Aorta (tissue), 5 donors: ENCODE results near the gene ESYT1. TPM values are rescaled to one million over a fixed set of nuclear protein-coding genes. Genes with fewer than 3 reads are reported as not detected.
A peak's percentile ranks its signal among the peaks of the same experiment; 100 is the strongest.
"Not testable (repeated sequence)": the region's sequence is repeated elsewhere in the genome, so short reads cannot be mapped to it uniquely, and the experiment has no call there.

Experiments
- ATAC-seq: fragments of 200-7000 bp; cut with Tn5 transposase; one replicate; pipeline ENCODE4 v1.9.1; 2022; ENCODE audit warnings: moderate library complexity; ENCODE audit not compliant: low FRiP score
- DNase-seq, 2 donors: peaks; one replicate each; pipeline ENCODE4 v3.0.0-alpha.2; 2020
- H3K27ac ChIP-seq, 2 donors: one replicate each; pipeline ENCODE4 v1.5.1; 2013; ENCODE audit warnings: low read length in 2 of 2, mild to moderate bottlenecking in 2 of 2, moderate library complexity in 2 of 2, control low read depth in 1 of 2, inconsistent platforms in 1 of 2, low read depth in 1 of 2
- H3K27me3 ChIP-seq, 2 donors: one replicate each; pipeline ENCODE4 v1.6.1; 2013; ENCODE audit warnings: control low read depth in 1 of 2, low read length in 1 of 2, mild to moderate bottlenecking in 1 of 2, moderate library complexity in 1 of 2; ENCODE audit not compliant: insufficient read depth in 2 of 2, control insufficient read depth in 1 of 2
- H3K36me3 ChIP-seq, 2 donors: one replicate each; pipeline ENCODE4 v1.6.1; 2013; ENCODE audit warnings: control low read depth in 1 of 2, low read length in 1 of 2, mild to moderate bottlenecking in 1 of 2; ENCODE audit not compliant: insufficient read depth in 2 of 2, control insufficient read depth in 1 of 2
- H3K4me1 ChIP-seq, 2 donors: one replicate each; pipeline ENCODE4 v1.6.1; 2013; ENCODE audit warnings: low read length in 2 of 2, control low read depth in 1 of 2, mild to moderate bottlenecking in 1 of 2, moderate library complexity in 1 of 2; ENCODE audit not compliant: insufficient read depth in 2 of 2, control insufficient read depth in 1 of 2
- H3K4me3 ChIP-seq, 2 donors: one replicate each; pipeline ENCODE4 v1.5.1; 2013; ENCODE audit warnings: low read length in 2 of 2, control low read depth in 1 of 2, mild to moderate bottlenecking in 1 of 2
- H3K9me3 ChIP-seq: one replicate; pipeline ENCODE4 v1.6.1; 2013; ENCODE audit warnings: mild to moderate bottlenecking, low read length; ENCODE audit not compliant: control insufficient read depth
- WGBS, 2 donors: extraction: QIAGEN DNeasy Blood & Tissue Kit; methylation state at CpG; one replicate each; pipeline ENCODE4 v1.1.7; 2013; 5-methylcytosine and 5-hydroxymethylcytosine counted together
- intact Hi-C, 2 donors: fragments of 100-400 bp; cut with DNase I; formaldehyde crosslinking; loops; one replicate each; pipeline versions ENCODE4 v1.14.2 to v1.15.0; 2022
- polyA plus RNA-seq, 2 donors: library from polyadenylated mRNA; stranded (reverse); fragments of 200-250 nt; gene quantifications; one replicate each; pipeline ENCODE4 v1.2.3, GENCODE V29; 2013
- total RNA-seq, 2 donors: library from RNA; stranded (reverse); fragmentation: NEBNext Ultra II Directional; extraction: Animal tissue kit (Norgen Biotek cat#: 25700); gene quantifications; one replicate each; pipeline ENCODE4 v1.2.1, GENCODE V29; 2021
- donor health status: healthy with polysubstance abuse.
- donor health status: Bipolar disorder and iron deficiency.
- donor health status: DM: no; HTN: no; CAD: no.
- donor health status: DM: no; HTN: no; CAD: no.
- donor health status: DM: yes; HTN: yes; CAD: no.

ESYT1 gene
- total and polyA plus RNA-seq, 4 donors = 27.0 to 106 (median 78.8) TPM

DNA sequence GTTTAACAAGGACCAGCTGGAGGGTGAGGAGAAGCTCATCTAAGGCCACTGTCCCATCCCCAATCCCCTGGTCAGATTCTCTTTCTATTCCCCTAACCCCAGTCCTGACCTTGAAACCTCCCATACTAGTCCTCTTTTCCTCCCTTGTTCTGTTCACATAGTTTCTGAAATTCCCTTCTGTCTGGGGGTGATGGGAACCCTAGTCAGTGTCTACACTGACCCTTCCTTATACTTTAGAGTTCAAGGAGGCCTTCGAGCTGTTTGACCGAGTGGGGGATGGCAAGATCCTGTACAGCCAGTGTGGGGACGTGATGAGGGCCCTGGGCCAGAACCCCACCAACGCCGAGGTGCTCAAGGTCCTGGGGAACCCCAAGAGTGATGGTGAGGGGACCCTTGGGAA lies 26.8 kb downstream of the ESYT1 start:
- ATAC-seq (no peak), DNase-seq (no peak)
- Histone ChIP-seq H3K4me3 (no peak overlapping the region), H3K9me3 (no peaks in the 10 kb centered on the region), H3K36me3 (peaks cover 0 to 4% of the 10 kb centered on the region in 2 donors), H3K27me3 (no peaks in the 10 kb centered on the region), H3K27ac (no peak overlapping the region), H3K4me1 (no peaks in the 10 kb centered on the region)
- intact Hi-C loops = loop anchor here in 1 of 2 donors (5.0 kb wide), 1 partner anchor 38 kb away; the partner anchor contains the start of genes RPL41 and ZC3H10
- 87 to 88% methylated on average over 5 of the region's 5 CpGs for WGBS, 2 donors

DNA sequence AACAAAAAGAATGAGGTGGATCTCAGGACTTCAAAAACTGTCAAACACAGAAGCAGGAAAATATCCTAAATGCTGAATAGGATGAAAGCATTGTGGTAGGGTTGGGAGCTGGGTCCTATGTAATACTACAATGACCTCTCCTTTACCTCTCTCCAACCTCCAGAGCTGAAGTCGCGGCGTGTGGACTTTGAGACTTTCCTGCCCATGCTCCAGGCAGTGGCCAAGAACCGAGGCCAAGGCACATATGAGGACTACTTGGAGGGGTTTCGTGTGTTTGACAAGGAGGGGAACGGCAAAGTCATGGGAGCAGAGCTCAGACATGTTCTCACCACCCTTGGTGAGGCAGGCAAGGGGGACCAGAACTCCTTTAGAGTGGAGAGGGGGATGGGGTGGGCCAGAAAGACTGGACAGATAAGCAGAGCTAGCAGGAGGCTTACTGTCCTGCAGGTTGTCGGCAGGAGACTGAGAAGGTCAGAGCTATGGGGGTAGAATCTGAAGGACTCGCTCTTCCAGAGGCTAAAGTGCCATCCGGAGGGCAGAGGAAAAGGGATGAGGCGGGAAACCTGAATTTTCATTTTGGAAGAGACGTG lies 27.3 kb downstream of the ESYT1 start:
- intact Hi-C loops = loop anchor here in 1 of 2 donors (5.0 kb wide), 1 partner anchor 38 kb away; the partner anchor contains the start of genes RPL41 and ZC3H10
- H3K4me3 ChIP-seq = no peak overlapping the region
- H3K9me3 ChIP-seq = no peaks in the 10 kb centered on the region
- H3K36me3 ChIP-seq = peaks cover 0 to 8% of the 10 kb centered on the region in 2 donors
- WGBS, 2 donors = 89% methylated on average over 11 of the region's 11 CpGs
- H3K4me1 ChIP-seq = no peaks in the 10 kb centered on the region
- H3K27ac ChIP-seq = no peak overlapping the region
- H3K27me3 ChIP-seq = no peaks in the 10 kb centered on the region
- no peak for DNase-seq
- no peak for ATAC-seq

DNA sequence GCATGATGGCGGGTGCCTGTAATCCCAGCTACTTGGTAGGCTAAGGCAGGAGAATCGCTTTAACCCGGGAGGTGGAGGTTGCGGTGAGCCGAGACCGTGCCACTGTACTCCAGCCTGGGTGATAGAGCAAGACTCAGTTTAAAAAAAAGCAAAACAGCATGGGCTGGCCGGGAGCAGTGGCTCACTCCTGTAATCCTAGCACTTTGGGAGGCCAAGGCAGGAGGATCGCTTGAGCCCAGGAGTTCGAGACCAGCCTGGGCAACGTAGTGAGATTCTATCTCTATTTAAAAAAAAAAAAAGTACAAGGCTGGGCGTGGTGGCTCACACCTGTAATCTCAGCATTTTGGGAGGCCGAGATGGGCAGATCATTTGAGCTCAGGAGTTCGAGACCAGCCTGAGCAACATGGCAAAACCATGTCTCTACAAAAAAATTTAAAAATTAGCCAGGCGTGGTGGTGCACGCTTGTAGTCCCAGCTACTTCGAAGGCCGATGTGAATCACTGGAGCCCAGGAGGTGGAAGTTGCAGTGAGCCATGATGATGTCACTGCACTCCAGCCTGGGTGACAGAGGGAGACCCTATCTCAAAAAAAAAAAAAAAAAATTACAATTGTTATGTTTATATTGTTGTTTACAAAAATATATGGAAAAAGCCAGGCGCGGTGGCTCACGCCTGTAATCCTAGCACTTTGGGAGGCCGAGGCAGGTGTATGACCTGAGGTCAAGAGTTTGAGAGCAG lies 28.6 kb downstream of the ESYT1 start:
- ATAC-seq, H3K4me3 ChIP-seq, H3K4me1 ChIP-seq, H3K27me3 ChIP-seq, H3K9me3 ChIP-seq: not testable (repeated sequence)
- Histone ChIP-seq H3K27ac (peak overlapping the region in 1 of 2 donors; percentile 58), H3K36me3 (peaks cover 0 to 13% of the 10 kb centered on the region in 2 donors)
- DNase-seq = peak in 1 of 2 donors; percentile 36
- WGBS, 2 donors = 94 to 96% methylated on average over 21 of the region's 21 CpGs
- intact Hi-C loops = loop anchor here in 1 of 2 donors (5.0 kb wide), 1 partner anchor 39 kb away; the partner anchor contains the start of genes RPL41 and ZC3H10

DNA sequence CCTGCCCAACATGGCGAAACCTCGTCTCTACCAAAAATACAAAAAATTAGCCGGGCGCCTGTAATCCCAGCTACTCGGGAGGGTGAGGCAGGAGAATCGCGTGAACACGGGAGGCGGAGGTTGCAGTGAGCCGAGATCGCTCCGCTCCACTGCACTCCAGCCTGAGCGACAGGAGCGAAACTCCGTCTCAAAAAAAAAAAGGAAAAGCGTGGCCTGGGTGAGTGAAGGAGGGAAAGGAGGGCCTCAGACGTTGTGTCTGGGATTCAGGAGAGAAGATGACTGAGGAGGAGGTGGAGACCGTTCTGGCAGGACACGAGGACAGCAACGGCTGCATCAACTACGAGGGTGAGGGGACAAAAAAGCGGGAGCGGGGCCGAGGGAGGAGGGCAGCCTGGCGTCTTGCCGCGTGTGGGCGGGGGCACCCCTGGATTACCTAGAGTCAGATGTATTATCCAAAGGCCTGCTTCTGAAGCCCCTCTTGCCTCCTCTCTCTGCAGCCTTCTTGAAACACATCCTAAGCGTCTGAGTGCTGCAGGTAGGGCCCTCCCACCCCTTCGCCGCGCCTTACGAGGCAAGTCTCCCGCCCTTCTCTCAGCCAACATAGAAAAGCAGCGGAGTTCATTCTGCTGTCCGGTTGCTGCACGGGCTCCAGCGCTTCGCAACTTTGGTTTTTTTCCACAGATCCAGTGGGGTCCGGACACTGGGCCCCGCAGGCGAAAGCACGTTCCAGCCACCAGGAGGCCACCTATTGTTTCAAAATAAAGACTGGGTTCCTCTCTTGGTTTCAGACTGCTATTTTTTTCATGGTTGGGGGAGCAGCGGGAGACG lies 29.3 kb downstream of the ESYT1 start:
- peak; percentile 79 for ATAC-seq
- intact Hi-C loops = loop anchor here in 1 of 2 donors (5.0 kb wide), 1 partner anchor 40 kb away; the partner anchor contains the start of genes RPL41 and ZC3H10

DNA sequence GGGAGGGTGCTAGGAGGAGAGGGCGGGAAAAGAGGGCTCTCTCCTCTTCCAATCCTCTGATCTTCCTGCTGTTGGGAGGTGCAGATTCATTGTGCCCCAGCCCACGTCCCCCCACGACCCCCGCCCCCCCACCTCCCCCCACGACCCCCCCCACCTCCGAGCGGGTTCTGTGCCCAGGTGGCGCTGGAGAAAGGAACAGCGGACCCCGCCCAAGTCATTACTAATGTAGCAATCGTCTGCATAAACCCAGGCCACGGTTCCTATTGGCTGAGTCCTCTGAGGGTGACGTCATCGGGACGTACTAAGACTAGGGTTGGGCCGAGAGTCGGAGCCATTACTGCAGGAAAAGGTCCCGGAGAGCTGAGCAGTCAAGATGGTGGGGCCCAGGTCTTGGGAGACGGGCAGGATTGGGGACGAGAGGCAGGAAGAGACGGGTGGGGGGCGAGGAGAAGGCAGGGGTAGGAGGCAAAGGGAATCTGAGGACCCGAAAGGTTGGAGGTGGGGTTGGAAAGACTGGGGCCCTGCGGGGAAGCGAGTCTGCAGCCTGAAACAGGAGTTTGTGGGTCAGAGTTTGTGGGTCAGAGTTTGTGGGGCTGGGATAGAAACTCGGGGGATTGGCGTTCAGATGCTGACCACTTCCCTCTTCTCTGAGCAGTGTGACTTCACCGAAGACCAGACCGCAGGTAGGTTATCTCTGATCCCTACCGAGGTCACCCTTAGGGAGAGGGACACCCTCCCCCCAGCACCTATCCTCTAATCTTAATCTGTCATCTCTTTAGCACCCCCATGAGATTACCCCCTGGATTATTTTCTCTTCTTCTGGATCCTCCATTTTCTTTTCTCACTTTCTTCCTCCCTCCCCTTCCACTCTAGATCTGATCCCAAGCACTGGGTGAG lies 30.2 kb downstream of the ESYT1 start, which contains the start of gene MYL6:
Gene MYL6, plus strand, starts transcription at position 331 of the 897 bp plus-strand sequence. Its CDS starts 43 bp downstream, at position 374.
- Histone ChIP-seq H3K9me3 (no peaks in the 10 kb centered on the region), H3K4me1 (no peaks in the 10 kb centered on the region), H3K27me3 (no peaks in the 10 kb centered on the region), H3K27ac (peak within 1 kb of the TSS; percentile 62 to 82), H3K36me3 (peaks cover 0 to 17% of the 10 kb centered on the region in 2 donors), H3K4me3 (peak within 1 kb of the TSS; percentile 78 to 96)
- intact Hi-C loops = loop anchor here in 1 of 2 donors (5.0 kb wide), 1 partner anchor 41 kb away; the partner anchor contains the start of genes RPL41 and ZC3H10
- peak; percentile 95 to 97 for DNase-seq
- WGBS, 2 donors = 0% methylated on average over 28 to 30 of the region's 30 CpGs
- peak; percentile 95 for ATAC-seq

More for the DNA sequence above, 29.3 kb downstream of the ESYT1 start:
- Histone ChIP-seq H3K27ac (peak overlapping the region in 1 of 2 donors; percentile 58), H3K9me3 (no peaks in the 10 kb centered on the region), H3K36me3 (peaks cover 0 to 17% of the 10 kb centered on the region in 2 donors), H3K4me1 (no peaks in the 10 kb centered on the region), H3K27me3 (no peaks in the 10 kb centered on the region), H3K4me3 (peak overlapping the region; percentile 44 to 78)
- WGBS, 2 donors = 3 to 4% methylated on average over 42 to 45 of the region's 45 CpGs
- DNase-seq = peak; percentile 83 to 90

DNA sequence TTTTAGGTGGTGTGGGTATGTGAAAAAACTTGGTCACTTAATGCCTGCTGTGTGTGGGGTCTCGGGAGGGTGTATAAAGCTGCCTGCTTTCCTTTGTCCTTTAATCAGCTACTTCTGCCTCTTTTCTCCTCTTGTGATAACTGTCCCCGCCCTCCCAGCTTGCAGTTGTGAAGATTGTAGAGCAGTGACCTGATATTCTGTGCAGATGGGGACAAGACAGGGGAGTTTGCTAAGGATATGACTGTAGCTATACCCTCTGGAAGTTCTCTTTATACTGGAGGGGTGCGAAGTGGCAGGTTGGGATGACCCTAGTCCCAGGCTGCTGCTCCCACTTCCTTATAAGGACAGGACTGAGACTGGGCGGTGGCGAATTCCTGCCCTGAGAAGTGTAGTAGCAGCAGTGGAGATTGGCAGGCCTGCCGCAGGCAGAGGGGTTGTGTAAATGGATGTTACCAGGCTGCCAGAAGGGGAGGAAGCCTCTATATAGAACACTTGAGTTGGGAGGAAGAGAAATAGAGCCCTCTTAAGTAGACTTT lies 30.9 kb downstream of the ESYT1 start:
- peak; percentile 88 to 93 for DNase-seq
- peak; percentile 75 for ATAC-seq
- intact Hi-C loops = loop anchor here in 1 of 2 donors (5.0 kb wide), 1 partner anchor 42 kb away; the partner anchor contains the start of genes RPL41 and ZC3H10
- WGBS, 2 donors = 0% methylated on average over 6 of the region's 6 CpGs
- Histone ChIP-seq H3K27ac (peak overlapping the region; percentile 62 to 82), H3K4me1 (no peaks in the 10 kb centered on the region), H3K27me3 (no peaks in the 10 kb centered on the region), H3K4me3 (peak overlapping the region; percentile 76 to 96), H3K36me3 (peaks cover 0 to 17% of the 10 kb centered on the region in 2 donors), H3K9me3 (no peaks in the 10 kb centered on the region)

DNA sequence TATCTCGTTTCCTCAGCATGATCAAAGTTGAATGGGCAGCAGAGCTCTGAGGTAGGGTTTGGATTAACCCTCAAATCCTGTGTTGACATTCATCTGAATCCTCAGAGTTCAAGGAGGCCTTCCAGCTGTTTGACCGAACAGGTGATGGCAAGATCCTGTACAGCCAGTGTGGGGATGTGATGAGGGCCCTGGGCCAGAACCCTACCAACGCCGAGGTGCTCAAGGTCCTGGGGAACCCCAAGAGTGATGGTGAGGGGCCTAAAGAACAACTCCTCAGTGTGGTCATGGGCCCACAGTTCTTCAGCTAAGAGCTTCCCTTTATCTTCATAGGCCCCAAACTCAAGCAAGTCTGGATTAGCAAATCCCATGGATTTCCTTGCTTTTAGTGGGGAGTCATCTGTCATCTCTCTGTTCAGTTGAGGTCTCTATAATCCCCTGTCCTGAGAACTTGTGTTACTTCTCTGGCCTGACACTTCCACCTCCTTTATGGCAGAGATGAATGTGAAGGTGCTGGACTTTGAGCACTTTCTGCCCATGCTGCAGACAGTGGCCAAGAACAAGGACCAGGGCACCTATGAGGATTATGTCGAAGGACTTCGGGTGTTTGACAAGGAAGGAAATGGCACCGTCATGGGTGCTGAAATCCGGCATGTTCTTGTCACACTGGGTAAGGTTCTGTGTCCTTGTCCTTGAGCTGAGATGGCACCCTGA lies 31.6 kb downstream of the ESYT1 start:
- intact Hi-C loops = loop anchor here (2.0 to 5.0 kb wide), 2 partner anchors 29 to 42 kb away; partner anchors contain the start of genes RPL41 (in 1 of the 2), SMARCC2 (in 1 of the 2) and ZC3H10 (in 1 of the 2)
- 1 to 2% methylated on average over 8 of the region's 8 CpGs for WGBS, 2 donors

More for the DNA sequence above, 31.6 kb downstream of the ESYT1 start:
- DNase-seq (peak in 1 of 2 donors; percentile 35), ATAC-seq (no peak)
- no peaks in the 10 kb centered on the region for H3K27me3 ChIP-seq
- H3K4me3 ChIP-seq = peak overlapping the region; percentile 76 to 96
- H3K4me1 ChIP-seq = no peaks in the 10 kb centered on the region
- H3K36me3 ChIP-seq = peaks cover 0 to 19% of the 10 kb centered on the region in 2 donors
- no peaks in the 10 kb centered on the region for H3K9me3 ChIP-seq
- H3K27ac ChIP-seq = peak overlapping the region; percentile 1 to 67
